GM06990 (cell line): ENCODE results near the gene CRKL.
"Not testable (repeated sequence)": the region's sequence is repeated elsewhere in the genome, so short reads cannot be mapped to it uniquely, and the experiment has no call there.

Experiments used
- DNase-seq: peaks from one replicate; pipeline ENCODE4 v3.0.0-alpha.2; 2011; ENCODE audit not compliant: insufficient read length; ENCODE audit errors: extremely low read depth
- H3K27me3 ChIP-seq: replicated peaks from 2 replicates; pipeline ENCODE4 v1.6.0; 2011; ENCODE audit warnings: low read length; ENCODE audit not compliant: control insufficient read depth, insufficient read depth
- H3K36me3 ChIP-seq: 2 replicates; pipeline ENCODE4 v1.5.1; 2011; ENCODE audit warnings: low read length; ENCODE audit not compliant: control insufficient read depth, insufficient read depth
- H3K4me3 ChIP-seq: replicated peaks from 2 replicates; pipeline ENCODE4 v1.5.1; 2011; ENCODE audit warnings: low read depth, mild to moderate bottlenecking, control low read depth, low read length
- CTCF ChIP-seq: IDR thresholded peaks from 2 replicates; pipeline ENCODE4 v1.5.1; 2011; ENCODE audit warnings: low read length, control low read depth, mild to moderate bottlenecking, inconsistent platforms; ENCODE audit not compliant: insufficient read depth, poor library complexity, severe bottlenecking

The CRKL gene

DNA sequence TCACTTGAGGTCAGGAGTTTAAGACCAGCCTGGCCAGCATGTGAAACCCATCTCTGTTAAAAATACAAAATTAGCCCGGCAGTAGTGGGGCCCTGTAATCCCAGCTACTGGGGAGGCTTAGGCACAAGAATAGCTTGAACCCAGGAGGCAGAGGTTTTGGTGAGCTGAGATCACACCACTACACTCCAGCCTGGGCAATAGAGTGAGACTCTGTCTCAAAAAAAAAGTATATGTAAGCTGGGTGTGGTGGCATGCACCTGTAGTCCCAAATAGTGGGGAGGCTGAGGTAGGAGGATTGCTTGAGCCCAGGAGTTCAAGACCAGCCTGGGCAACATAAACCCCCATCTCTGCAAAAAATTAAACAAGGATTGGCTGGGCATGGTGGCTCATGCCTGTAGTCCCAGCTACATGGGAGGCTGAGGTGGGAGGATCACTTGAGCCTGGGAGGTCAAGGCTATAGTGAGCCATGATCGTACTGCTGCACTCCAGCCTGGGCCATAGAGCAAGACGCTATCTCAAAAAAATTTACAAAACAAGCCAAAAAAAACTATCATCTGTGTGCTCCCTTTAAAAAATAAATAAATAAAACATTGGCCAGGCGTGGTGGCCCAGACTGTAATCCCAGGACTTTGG, 10.8 kb downstream of the CRKL start:
- no peaks in the 10 kb centered on the region; the same call in 1 of the 2 replicates for H3K36me3 ChIP-seq
- no peaks in the 10 kb centered on the region for H3K27me3 ChIP-seq
- no peak overlapping the region for H3K4me3 ChIP-seq
- TF ChIP-seq CTCF, result no peak
- no peak for DNase-seq

GRCh38 chr22:20928573-20928967, 11.4 kb downstream of the CRKL start:
- no peak for TF ChIP-seq CTCF
- DNase-seq, result no peak
- no peaks in the 10 kb centered on the region; the same call in 1 of the 2 replicates for H3K36me3 ChIP-seq

GRCh38 chr22:20930004-20930403, 12.8 kb downstream of the CRKL start:
- TF ChIP-seq CTCF, result no peak
- Histone ChIP-seq H3K4me3 (no peak overlapping the region), H3K36me3 (peaks cover 4% of the 10 kb centered on the region), H3K27me3 (no peaks in the 10 kb centered on the region)
- no peak for DNase-seq

More at GRCh38 chr22:20928573-20928967, 11.4 kb downstream of the CRKL start:
- no peak overlapping the region for H3K4me3 ChIP-seq
- no peaks in the 10 kb centered on the region for H3K27me3 ChIP-seq

- H3K36me3 ChIP-seq, H3K27me3 ChIP-seq, DNase-seq, H3K4me3 ChIP-seq: not testable (repeated sequence)
These were observed 13.2 kb downstream of the CRKL start for GRCh38 chr22:20930435-20930834.

DNA sequence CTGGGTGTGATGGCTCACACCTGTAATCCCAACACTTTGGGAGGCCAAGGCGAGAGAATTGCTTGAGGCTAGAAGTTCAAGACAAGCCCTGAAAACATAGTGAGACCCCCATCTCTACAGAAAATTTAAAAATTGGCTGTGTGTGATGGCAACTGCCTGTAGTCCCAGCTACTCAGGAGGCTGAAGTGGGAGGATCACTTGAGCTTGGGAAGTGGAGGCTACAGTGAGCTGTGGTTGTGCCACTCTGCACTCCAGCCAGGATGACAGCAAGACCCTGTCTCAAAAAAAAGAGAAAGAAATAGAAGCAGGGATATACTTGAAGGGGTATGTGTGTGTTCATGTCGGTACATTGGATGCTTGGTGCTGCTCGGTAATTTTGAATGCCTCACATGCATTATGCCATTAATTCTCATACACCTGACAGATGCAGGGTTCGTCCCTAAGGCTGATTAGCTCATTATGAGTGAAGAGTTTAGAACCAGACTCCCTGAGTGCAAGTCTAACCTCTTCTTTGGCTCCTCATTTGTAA, 14.0 kb downstream of the CRKL start:
- no peaks in the 10 kb centered on the region for H3K27me3 ChIP-seq
- peaks cover 7% of the 10 kb centered on the region for H3K36me3 ChIP-seq
- no peak for DNase-seq
- TF ChIP-seq CTCF, result no peak
- H3K4me3 ChIP-seq, result no peak overlapping the region

DNA sequence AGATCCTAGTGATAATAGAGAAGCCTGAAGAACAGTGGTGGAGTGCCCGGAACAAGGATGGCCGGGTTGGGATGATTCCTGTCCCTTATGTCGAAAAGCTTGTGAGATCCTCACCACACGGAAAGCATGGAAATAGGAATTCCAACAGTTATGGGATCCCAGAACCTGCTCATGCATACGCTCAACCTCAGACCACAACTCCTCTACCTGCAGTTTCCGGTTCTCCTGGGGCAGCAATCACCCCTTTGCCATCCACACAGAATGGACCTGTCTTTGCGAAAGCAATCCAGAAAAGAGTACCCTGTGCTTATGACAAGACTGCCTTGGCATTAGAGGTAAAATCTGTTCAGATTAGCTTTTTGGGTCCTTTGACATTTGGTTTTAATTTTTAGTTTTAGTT, 16.7 kb downstream of the CRKL start:
- no peak for TF ChIP-seq CTCF
- Histone ChIP-seq H3K4me3 (no peak overlapping the region), H3K36me3 (peaks cover 9% of the 10 kb centered on the region), H3K27me3 (no peaks in the 10 kb centered on the region)
- DNase-seq, result no peak

DNA sequence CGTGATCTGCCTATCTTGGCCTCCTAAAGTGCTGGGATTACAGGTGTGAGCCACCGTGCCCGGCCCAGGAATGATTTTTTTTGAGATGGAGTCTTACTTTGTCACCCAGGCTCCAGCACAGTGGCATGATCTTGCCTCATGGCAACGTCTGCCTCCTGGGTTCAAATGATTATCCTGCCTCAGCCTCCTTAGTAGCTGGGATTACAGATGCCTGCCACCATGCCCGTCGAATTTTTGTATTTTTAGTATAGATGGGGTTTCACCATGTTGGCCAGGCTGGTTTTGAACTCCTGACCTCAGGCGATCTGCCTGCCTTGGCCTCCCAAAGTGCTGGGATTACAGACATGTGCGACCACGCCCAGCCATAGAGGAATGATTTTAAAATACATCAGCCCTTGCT, 17.8 kb downstream of the CRKL start:
- DNase-seq, H3K4me3 ChIP-seq, H3K27me3 ChIP-seq, H3K36me3 ChIP-seq: not testable (repeated sequence)

DNA sequence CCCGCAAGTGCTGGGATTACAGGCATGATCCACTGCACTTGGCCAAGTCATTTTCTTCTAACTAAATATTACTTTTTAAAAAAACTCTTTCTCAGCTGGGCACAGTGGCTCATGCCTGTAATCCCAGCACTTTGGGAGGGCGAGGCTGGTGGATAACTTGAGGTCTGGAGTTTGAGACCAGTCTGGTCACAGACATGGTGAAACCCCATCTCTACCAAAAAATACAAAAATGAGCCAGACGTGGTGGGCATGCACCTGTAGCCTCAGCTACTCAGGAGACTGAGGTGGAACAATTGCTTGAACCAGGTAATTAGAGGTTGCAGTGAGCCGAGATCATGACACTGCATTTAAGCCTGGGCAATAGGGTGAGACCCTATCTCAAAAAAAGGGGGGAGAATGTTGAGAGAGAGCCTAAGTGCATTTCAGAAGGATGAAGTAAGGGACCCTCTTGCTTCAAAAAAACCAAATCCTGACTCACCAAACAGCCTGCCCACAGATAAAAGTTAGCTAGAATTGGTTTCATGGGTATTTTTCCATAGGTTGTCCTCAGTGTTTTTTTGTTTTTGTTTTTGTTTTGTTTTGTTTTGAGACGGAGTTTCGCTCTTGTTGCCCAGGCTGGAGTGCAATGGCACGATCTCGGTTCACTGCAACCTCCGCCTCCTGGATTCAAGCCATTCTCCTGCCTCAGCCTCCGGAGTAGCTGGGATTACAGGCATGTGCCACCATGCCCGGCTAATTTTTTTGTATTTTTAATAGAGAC, 18.8 kb downstream of the CRKL start:
- not testable (repeated sequence) for H3K27me3 ChIP-seq, H3K36me3 ChIP-seq, H3K4me3 ChIP-seq, DNase-seq
